Keratinocyte (primary cell): Measurements from ENCODE around the gene UGCG. TPM values are rescaled to one million over a fixed set of nuclear protein-coding genes. Genes with fewer than 3 reads are reported as not detected.

Experiments used
- DNase-seq: peaks from one replicate; pipeline ENCODE4 v3.0.0-alpha.2; 2011; ENCODE audit warnings: low read depth, missing footprints, low spot score
- FAIRE-seq: peaks from 2 replicates; lab custom pipeline; 2011; peaks lifted over from hg19 to GRCh38; lab: Jason Lieb, UNC
- H2AFZ ChIP-seq: 2 replicates; pipeline ENCODE4 v1.6.0; 2012; ENCODE audit warnings: low read length, control low read depth, inconsistent platforms; ENCODE audit not compliant: control insufficient read depth
- H3K27ac ChIP-seq: 2 replicates; pipeline ENCODE4 v1.5.1; 2011; ENCODE audit warnings: low read length; ENCODE audit not compliant: control insufficient read depth, insufficient read depth
- H3K27me3 ChIP-seq: 3 replicates; pipeline ENCODE4 v1.6.0; 2011; ENCODE audit warnings: low read length; ENCODE audit not compliant: control insufficient read depth, insufficient read depth; ENCODE audit errors: extremely low read depth
- H3K36me3 ChIP-seq, 2 experiments: 2 replicates in 1 of 2; 3 replicates in 1 of 2; pipeline ENCODE4 v1.5.1; 2011; ENCODE audit warnings: low read length in 2 of 2, mild to moderate bottlenecking in 1 of 2; ENCODE audit not compliant: control insufficient read depth in 2 of 2, insufficient read depth in 2 of 2; ENCODE audit errors: extremely low read depth in 1 of 2
- H3K4me1 ChIP-seq: 3 replicates; pipeline ENCODE4 v1.5.1; 2011; ENCODE audit warnings: low read length; ENCODE audit not compliant: control insufficient read depth, insufficient read depth; ENCODE audit errors: extremely low read depth
- H3K4me2 ChIP-seq: 3 replicates; pipeline ENCODE4 v1.6.0; 2011; ENCODE audit warnings: low read depth, low read length; ENCODE audit not compliant: control insufficient read depth, insufficient read depth; ENCODE audit errors: extremely low read depth
- H3K4me3 ChIP-seq, 3 experiments: fragments of 200-600 bp in 1 of 3; sonication (generic) in 1 of 3; 2 replicates in 2 of 3; 3 replicates in 1 of 3; pipeline ENCODE4 v1.5.1; 2011 to 2016; ENCODE audit warnings: low read length in 3 of 3, mild to moderate bottlenecking in 3 of 3, control low read depth in 2 of 3, inconsistent platforms in 1 of 3, low read depth in 1 of 3, mixed read lengths in 1 of 3, mixed run types in 1 of 3, moderate library complexity in 1 of 3; ENCODE audit not compliant: control insufficient read depth in 2 of 3, insufficient read depth in 2 of 3; ENCODE audit errors: extremely low read depth in 1 of 3
- H3K79me2 ChIP-seq: 2 replicates; pipeline ENCODE4 v1.6.0; 2012; ENCODE audit warnings: low read length; ENCODE audit not compliant: control insufficient read depth, insufficient read depth
- H3K9ac ChIP-seq: 3 replicates; pipeline ENCODE4 v1.6.0; 2011; ENCODE audit warnings: low read length; ENCODE audit not compliant: control insufficient read depth, insufficient read depth; ENCODE audit errors: extremely low read depth
- H3K9me1 ChIP-seq: 3 replicates; pipeline ENCODE4 v1.6.0; 2011; ENCODE audit warnings: low read length; ENCODE audit not compliant: control insufficient read depth, insufficient read depth; ENCODE audit errors: extremely low read depth
- H3K9me3 ChIP-seq: 2 replicates; pipeline ENCODE4 v1.5.1; 2012; ENCODE audit warnings: low read depth, low read length; ENCODE audit not compliant: control insufficient read depth
- H4K20me1 ChIP-seq: 3 replicates; pipeline ENCODE4 v1.6.0; 2011; ENCODE audit warnings: low read length; ENCODE audit not compliant: control insufficient read depth, insufficient read depth; ENCODE audit errors: extremely low read depth
- CTCF ChIP-seq, 3 experiments: IDR thresholded peaks in 1 of 3; conservative IDR thresholded peaks in 1 of 3; optimal IDR thresholded peaks in 1 of 3; 2 replicates in 2 of 3; 3 replicates in 1 of 3; pipeline versions ENCODE3 to v1.5.1; 2011; ENCODE audit warnings: low read length in 3 of 3, mild to moderate bottlenecking in 3 of 3, moderate library complexity in 2 of 3, control low read depth in 1 of 3, inconsistent platforms in 1 of 3; ENCODE audit not compliant: insufficient read depth in 2 of 3; ENCODE audit errors: extremely low read depth in 1 of 3
- EZH2 ChIP-seq: IDR thresholded peaks from one replicate; pipeline ENCODE4 v1.6.1; 2012; ENCODE audit warnings: inconsistent platforms, mild to moderate bottlenecking, low read length, moderate library complexity
- dilution Hi-C: fragments of 300-500 bp; cut with MboI; formaldehyde crosslinking; loops from one replicate; pipeline ENCODE4 v1.7.0; 2020; ENCODE audit warnings: low sequenced_read_pairs; ENCODE audit not compliant: extremely low pct_ligation_motif_present
- polyA plus RNA-seq, 5 experiments: library from polyadenylated mRNA; depleted of rRNA in 3 of 5; stranded (reverse) in 3 of 5; stranded (forward) in 1 of 5; unstranded in 1 of 5; fragments of >200 nt; gene quantifications; 1 replicate in 1 of 5; 2 replicates in 3 of 5; 3 replicates in 1 of 5; pipeline versions ENCODE4 v1.2.1 to v1.2.3, GENCODE V29; 2011 to 2012; ENCODE audit warnings: missing spikeins in 2 of 5, low read depth in 1 of 5, low replicate concordance in 1 of 5

The UGCG gene
- polyA plus RNA-seq, 1 donor (not counting 4 experiments of a cell fraction or from before 2014, with no cell fraction given): 49.8 TPM

DNA sequence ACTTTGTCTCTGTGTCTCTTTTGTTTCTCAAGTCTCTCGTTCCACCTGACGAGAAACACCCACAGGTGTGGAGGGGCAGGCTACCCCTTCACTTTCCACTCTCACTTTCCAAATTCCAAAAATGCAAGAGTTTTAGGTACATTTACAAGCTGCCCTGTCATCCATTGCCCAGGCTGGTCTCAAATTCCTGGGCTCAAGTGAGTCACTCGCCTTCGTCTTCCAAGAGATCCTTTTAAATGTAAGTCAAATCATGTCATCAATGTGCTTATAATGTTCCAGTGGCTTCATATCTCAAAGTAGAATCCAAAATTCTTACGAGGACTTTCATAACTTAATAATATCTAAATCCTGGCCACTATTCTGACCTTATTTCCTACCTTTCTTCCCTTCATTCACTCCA is 20.4 kb upstream of the UGCG start:
- Histone ChIP-seq H3K9me1 (no peaks in the 10 kb centered on the region), H3K4me3 (no peak overlapping the region), H3K9ac (no peak overlapping the region), H2AFZ (peak overlapping the region; percentile 42), H3K79me2 (no peaks in the 10 kb centered on the region), H3K9me3 (no peaks in the 10 kb centered on the region), H3K27ac (peak overlapping the region; percentile 20), H4K20me1 (no peaks in the 10 kb centered on the region), H3K27me3 (no peaks in the 10 kb centered on the region), H3K4me1 (peaks cover 34% of the 10 kb centered on the region), H3K4me2 (peak overlapping the region; percentile 27), H3K36me3 (no peaks in the 10 kb centered on the region)
- FAIRE-seq (peak; percentile 77), DNase-seq (no peak)
- TF ChIP-seq CTCF (optimal IDR thresholded peaks at IDR 0.05 in 1 of 3, IDR thresholded peaks at IDR 0.05 in 1 of 3, conservative IDR thresholded peaks at IDR 0.05 in 1 of 3; ENCODE audit: extremely low read depth in 1 of 3, insufficient read depth in 2 of 3, low read length in 3 of 3): no peak
- no peak for TF ChIP-seq EZH2
- dilution Hi-C loops: no loop called here

DNA sequence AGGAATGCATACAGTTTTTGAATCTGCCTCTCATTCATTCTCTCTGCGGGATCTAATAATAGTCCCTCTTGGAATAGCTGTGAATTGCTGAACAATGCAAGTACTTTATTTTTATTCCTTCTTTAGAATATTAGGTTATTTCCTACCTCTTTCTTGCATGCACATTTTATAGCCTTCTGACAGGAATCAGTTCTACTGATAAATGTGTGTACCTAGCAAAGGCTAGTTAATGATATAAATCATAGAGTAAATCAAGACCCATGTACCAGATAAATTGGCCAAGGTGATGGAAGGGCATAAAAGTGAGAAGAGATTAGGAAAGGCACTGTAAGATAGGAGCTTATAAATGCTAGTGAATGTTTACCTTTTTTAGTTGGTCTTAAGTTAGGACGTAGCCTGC is 19.2 kb upstream of the UGCG start:
- no peaks in the 10 kb centered on the region for H4K20me1 ChIP-seq
- DNase-seq (no peak), FAIRE-seq (no peak)
- no peaks in the 10 kb centered on the region for H3K9me3 ChIP-seq
- H3K79me2 ChIP-seq: no peaks in the 10 kb centered on the region
- no peak overlapping the region for H3K4me2 ChIP-seq
- dilution Hi-C loops: no loop called here
- peaks cover 34% of the 10 kb centered on the region for H3K4me1 ChIP-seq
- no peak overlapping the region for H3K9ac ChIP-seq
- H2AFZ ChIP-seq: no peak overlapping the region
- H3K9me1 ChIP-seq: no peaks in the 10 kb centered on the region
- no peaks in the 10 kb centered on the region for H3K36me3 ChIP-seq
- H3K27ac ChIP-seq: no peak overlapping the region
- no peak overlapping the region for H3K4me3 ChIP-seq
- H3K27me3 ChIP-seq: no peaks in the 10 kb centered on the region
- no peak for TF ChIP-seq CTCF (optimal IDR thresholded peaks at IDR 0.05 in 1 of 3, IDR thresholded peaks at IDR 0.05 in 1 of 3, conservative IDR thresholded peaks at IDR 0.05 in 1 of 3; ENCODE audit: extremely low read depth in 1 of 3, insufficient read depth in 2 of 3, low read length in 3 of 3)
- no peak for TF ChIP-seq EZH2
